NT2/D1 (cell line): ENCODE results near the gene FSHR.

ENCODE experiments used
- SUZ12 ChIP-seq: IDR thresholded peaks from 2 replicates; pipeline ENCODE4 v1.6.1; 2011; ENCODE audit not compliant: insufficient read length, insufficient read depth; ENCODE audit errors: extremely low read depth
- YY1 ChIP-seq: IDR thresholded peaks from 2 replicates; pipeline ENCODE4 v1.6.1; 2011; ENCODE audit not compliant: insufficient read length, insufficient read depth
- ZNF274 ChIP-seq: IDR thresholded peaks from 2 replicates; pipeline ENCODE4 v1.6.1; 2011; ENCODE audit warnings: mild to moderate bottlenecking, low read depth, low read length

DNA sequence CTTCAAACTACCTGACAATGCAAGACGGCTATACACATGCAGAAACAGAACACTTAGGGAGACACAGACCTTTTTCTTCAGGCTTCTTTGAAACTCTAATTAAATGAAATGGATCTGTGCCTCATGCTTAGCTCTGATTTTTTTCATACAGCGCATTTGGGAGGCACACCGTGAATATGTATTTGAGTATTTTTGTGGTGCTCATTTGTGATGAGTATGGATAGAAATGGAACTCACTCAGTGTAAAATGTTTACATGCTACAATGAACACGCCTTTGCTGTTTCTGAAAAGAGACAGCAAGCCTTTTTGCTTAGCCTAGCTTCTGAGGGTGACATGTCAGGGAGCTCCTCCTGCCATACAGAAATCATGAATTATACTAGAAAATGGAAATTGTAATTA, 113.3 kb downstream of the FSHR start:
- TF ChIP-seq ZNF274: no peak
- TF ChIP-seq YY1: no peak
- TF ChIP-seq SUZ12: no peak
